Ishikawa (cell line): Measurements from ENCODE around the gene RAB22A.

ENCODE experiments used
- CEBPB ChIP-seq: IDR thresholded peaks from 2 replicates; pipeline ENCODE4 v1.6.1; 2012
- CREB1 ChIP-seq: IDR thresholded peaks from 2 replicates; pipeline ENCODE4 v1.6.1; 2012; ENCODE audit warnings: low read depth
- EGR1 ChIP-seq: IDR thresholded peaks from 2 replicates; pipeline ENCODE4 v1.6.1; 2012
- EP300 ChIP-seq: IDR thresholded peaks from 2 replicates; pipeline ENCODE4 v1.6.1; 2012; ENCODE audit warnings: borderline replicate concordance
- FOXM1 ChIP-seq: IDR thresholded peaks from 2 replicates; pipeline ENCODE4 v1.6.1; 2012; ENCODE audit warnings: low read depth, borderline replicate concordance
- MAX ChIP-seq: IDR thresholded peaks from 2 replicates; pipeline ENCODE4 v1.6.1; 2012
- NFIC ChIP-seq: IDR thresholded peaks from 2 replicates; pipeline ENCODE4 v1.6.1; 2012
- RAD21 ChIP-seq: IDR thresholded peaks from 2 replicates; pipeline ENCODE4 v1.6.1; 2012; ENCODE audit warnings: low read depth
- REST ChIP-seq: IDR thresholded peaks from 2 replicates; pipeline ENCODE4 v1.6.1; 2012; ENCODE audit warnings: low read depth, mild to moderate bottlenecking
- TAF1 ChIP-seq: IDR thresholded peaks from 2 replicates; pipeline ENCODE4 v1.6.1; 2012; ENCODE audit warnings: low read depth, mild to moderate bottlenecking
- TCF12 ChIP-seq: IDR thresholded peaks from 2 replicates; pipeline ENCODE4 v1.6.1; 2012; ENCODE audit warnings: low read depth
- TEAD4 ChIP-seq: IDR thresholded peaks from 2 replicates; pipeline ENCODE4 v1.6.1; 2012
- USF1 ChIP-seq: IDR thresholded peaks from 2 replicates; pipeline ENCODE4 v1.6.1; 2012
- YY1 ChIP-seq: IDR thresholded peaks from 2 replicates; pipeline ENCODE4 v1.6.1; 2012; ENCODE audit warnings: low read depth
- ZBTB7A ChIP-seq: IDR thresholded peaks from 2 replicates; pipeline ENCODE4 v1.6.1; 2012; ENCODE audit warnings: low read depth

The RAB22A gene

GRCh38 chr20:58407201-58407873 is 97.8 kb downstream of the RAB22A start:
- TF ChIP-seq ZBTB7A (no peak), YY1 (no peak), CREB1 (no peak), USF1 (no peak), EP300 (no peak)

GRCh38 chr20:58407966-58408557 is 98.5 kb downstream of the RAB22A start:
- TF ChIP-seq MAX (no peak), REST (no peak), EP300 (no peak), RAD21 (no peak), NFIC (no peak), TCF12 (no peak), TEAD4 (no peak), EGR1 (no peak), ZBTB7A (no peak), CEBPB (no peak), YY1 (no peak), FOXM1 (no peak), TAF1 (no peak), USF1 (no peak), CREB1 (no peak)

GRCh38 chr20:58408603-58409246 is 99.2 kb downstream of the RAB22A start:
- TF ChIP-seq ZBTB7A = no peak
- no peak for TF ChIP-seq NFIC
- TF ChIP-seq EP300 = no peak
- no peak for TF ChIP-seq YY1
- TF ChIP-seq TEAD4 = no peak
- TF ChIP-seq TAF1 = no peak
- no peak for TF ChIP-seq EGR1

- TF ChIP-seq MAX = no peak
- TF ChIP-seq TEAD4 = no peak
- TF ChIP-seq RAD21 = no peak
- no peak for TF ChIP-seq TCF12
- no peak for TF ChIP-seq CREB1
- no peak for TF ChIP-seq EP300
Observed at GRCh38 chr20:58416057-58416456, 106.5 kb downstream of the RAB22A start.

- TF ChIP-seq YY1 (no peak), TAF1 (no peak), USF1 (no peak), RAD21 (no peak), REST (no peak)
Observed at GRCh38 chr20:58416835-58417234, 107.3 kb downstream of the RAB22A start.
